Hepatocyte (in vitro differentiated cells): Measurements from ENCODE around the gene ZDHHC4. TPM values are rescaled to one million over a fixed set of nuclear protein-coding genes. Genes with fewer than 3 reads are reported as not detected.
"Not testable (repeated sequence)": the region's sequence is repeated elsewhere in the genome, so short reads cannot be mapped to it uniquely, and the experiment has no call there.

Experiments used
- DNase-seq: peaks from one replicate; pipeline ENCODE4 v3.0.0-alpha.2; 2016; ENCODE audit warnings: low spot score
- H2AFZ ChIP-seq: fragments of 200-600 bp; sonication (generic); 2 replicates; pipeline ENCODE4 v1.6.0; 2016; ENCODE audit warnings: antibody characterized with exemption, mild to moderate bottlenecking
- H3K27ac ChIP-seq: fragments of 200-600 bp; sonication (generic); 2 replicates; pipeline ENCODE4 v1.5.1; 2016; ENCODE audit warnings: mild to moderate bottlenecking
- H3K27me3 ChIP-seq: fragments of 200-600 bp; sonication (generic); 2 replicates; pipeline ENCODE4 v1.6.1; 2016
- H3K36me3 ChIP-seq: fragments of 200-600 bp; sonication (generic); replicated peaks from 2 replicates; pipeline ENCODE4 v1.5.1; 2016; ENCODE audit warnings: low read depth; ENCODE audit not compliant: insufficient read depth
- H3K4me1 ChIP-seq: fragments of 200-600 bp; sonication (generic); 2 replicates; pipeline ENCODE4 v1.5.1; 2016; ENCODE audit warnings: mild to moderate bottlenecking, moderate library complexity; ENCODE audit not compliant: insufficient read depth
- H3K4me2 ChIP-seq: fragments of 200-600 bp; sonication (generic); 2 replicates; pipeline ENCODE4 v1.6.0; 2016
- H3K4me3 ChIP-seq: fragments of 200-600 bp; sonication (generic); 2 replicates; pipeline ENCODE4 v1.5.1; 2016; ENCODE audit warnings: mild to moderate bottlenecking
- H3K79me2 ChIP-seq: fragments of 200-600 bp; sonication (generic); 2 replicates; pipeline ENCODE4 v1.6.0; 2017; ENCODE audit warnings: mild to moderate bottlenecking
- H3K9me2 ChIP-seq: fragments of 200-600 bp; sonication (generic); replicated peaks from 2 replicates; pipeline ENCODE4 v1.6.0; 2017; ENCODE audit warnings: mild to moderate bottlenecking; ENCODE audit not compliant: insufficient read depth
- H3K9me3 ChIP-seq: fragments of 200-600 bp; sonication (generic); 2 replicates; pipeline ENCODE4 v1.5.1; 2016; ENCODE audit warnings: low read depth, mild to moderate bottlenecking
- H4K20me1 ChIP-seq: fragments of 200-600 bp; sonication (generic); 2 replicates; pipeline ENCODE4 v1.6.0; 2016; ENCODE audit warnings: mild to moderate bottlenecking; ENCODE audit not compliant: insufficient read depth, poor library complexity, severe bottlenecking
- EZH2 ChIP-seq: fragments of 200-600 bp; sonication (generic); IDR thresholded peaks from 2 replicates; pipeline ENCODE4 v1.6.1; 2016; ENCODE audit warnings: antibody characterized with exemption, mild to moderate bottlenecking, borderline replicate concordance
- EZH2phosphoT487 ChIP-seq: fragments of 200-600 bp; sonication (generic); IDR thresholded peaks from one replicate; pipeline ENCODE4 v1.6.1; 2018; ENCODE audit warnings: antibody characterized with exemption, mild to moderate bottlenecking, low read depth, moderate library complexity; ENCODE audit not compliant: unreplicated experiment, severe bottlenecking
- WGBS: methylation state at CpG from one replicate; pipeline ENCODE4 v1.1.6; 2016; ENCODE audit warnings: low lambda C conversion rate; ENCODE audit errors: missing lambda C conversion rate; 5-methylcytosine and 5-hydroxymethylcytosine counted together
- polyA plus RNA-seq: library from polyadenylated mRNA; unstranded; fragments of >200 nt; fragmentation: Nextera tagmentation; extraction: Ambion mirVana; gene quantifications from 2 replicates; pipeline ENCODE4 v1.2.1, GENCODE V29; 2016
- total RNA-seq: library from RNA; depleted of rRNA; stranded (reverse); fragments of >200 nt; gene quantifications from 2 replicates; pipeline ENCODE4 v1.2.3, GENCODE V29; 2014
- TF ChIP-seq, protein P1 (sequence below): fragments of 200-600 bp; sonication (generic); IDR thresholded peaks from 2 replicates; pipeline ENCODE4 v1.5.1; 2016; ENCODE audit warnings: antibody characterized with exemption, mild to moderate bottlenecking; ENCODE audit not compliant: poor library complexity

Gene ZDHHC4
- total and polyA plus RNA-seq, 2 experiments from 2014 or later, result 60.4 to 109 TPM

DNA sequence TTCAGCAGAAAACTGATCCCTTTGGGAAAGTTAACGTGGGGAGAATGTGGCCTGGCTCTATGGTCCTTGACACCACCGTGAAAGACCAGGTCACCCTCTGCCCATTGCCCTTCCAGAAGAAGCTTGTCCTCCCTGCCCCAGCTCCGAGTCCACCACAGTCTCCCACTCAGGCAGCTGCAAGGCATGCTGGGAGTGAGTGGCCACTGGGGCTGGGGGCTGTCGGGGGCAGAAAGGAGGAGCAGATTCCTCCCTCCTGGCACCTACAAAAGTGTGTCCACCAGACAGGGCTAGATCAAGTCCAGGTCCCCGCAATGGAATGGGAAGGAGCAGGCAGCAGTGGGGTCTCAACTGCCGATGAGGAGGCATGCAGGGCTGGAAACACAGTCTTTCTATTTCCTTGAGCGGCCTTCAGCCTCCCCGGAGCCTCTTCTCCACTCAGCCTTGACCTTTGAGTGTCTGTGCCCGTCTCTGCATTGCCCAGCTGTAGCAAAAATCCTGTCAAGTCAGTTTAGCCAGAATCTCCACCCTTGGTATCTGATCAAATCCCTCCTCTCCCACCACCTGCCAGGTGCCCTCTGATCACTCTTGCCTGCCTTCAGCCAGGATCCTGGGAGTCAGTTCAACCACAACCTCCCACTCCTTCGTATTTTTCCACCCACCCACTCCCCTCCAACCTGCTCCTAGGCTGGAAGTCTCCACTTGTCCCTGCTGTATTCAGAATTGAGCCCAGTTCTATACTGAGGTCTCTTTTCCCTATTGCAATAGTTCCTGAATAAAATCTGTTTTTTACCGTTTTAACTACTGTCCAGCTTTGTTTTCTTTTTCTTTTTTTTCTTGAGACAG, 53.0 kb downstream of the ZDHHC4 start:
- no peaks in the 10 kb centered on the region for H3K9me3 ChIP-seq
- no peak for DNase-seq
- no peaks in the 10 kb centered on the region for H4K20me1 ChIP-seq
- H3K27ac ChIP-seq, result no peak overlapping the region
- no peak overlapping the region for H3K4me3 ChIP-seq
- H3K4me2 ChIP-seq, result no peak overlapping the region
- H3K9me2 ChIP-seq, result no peaks in the 10 kb centered on the region
- no peaks in the 10 kb centered on the region for H3K79me2 ChIP-seq
- TF ChIP-seq EZH2phosphoT487 (no peak), EZH2 (no peak)
- TF ChIP-seq, protein P1, sequence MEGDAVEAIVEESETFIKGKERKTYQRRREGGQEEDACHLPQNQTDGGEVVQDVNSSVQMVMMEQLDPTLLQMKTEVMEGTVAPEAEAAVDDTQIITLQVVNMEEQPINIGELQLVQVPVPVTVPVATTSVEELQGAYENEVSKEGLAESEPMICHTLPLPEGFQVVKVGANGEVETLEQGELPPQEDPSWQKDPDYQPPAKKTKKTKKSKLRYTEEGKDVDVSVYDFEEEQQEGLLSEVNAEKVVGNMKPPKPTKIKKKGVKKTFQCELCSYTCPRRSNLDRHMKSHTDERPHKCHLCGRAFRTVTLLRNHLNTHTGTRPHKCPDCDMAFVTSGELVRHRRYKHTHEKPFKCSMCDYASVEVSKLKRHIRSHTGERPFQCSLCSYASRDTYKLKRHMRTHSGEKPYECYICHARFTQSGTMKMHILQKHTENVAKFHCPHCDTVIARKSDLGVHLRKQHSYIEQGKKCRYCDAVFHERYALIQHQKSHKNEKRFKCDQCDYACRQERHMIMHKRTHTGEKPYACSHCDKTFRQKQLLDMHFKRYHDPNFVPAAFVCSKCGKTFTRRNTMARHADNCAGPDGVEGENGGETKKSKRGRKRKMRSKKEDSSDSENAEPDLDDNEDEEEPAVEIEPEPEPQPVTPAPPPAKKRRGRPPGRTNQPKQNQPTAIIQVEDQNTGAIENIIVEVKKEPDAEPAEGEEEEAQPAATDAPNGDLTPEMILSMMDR, result no peak
- H3K4me1 ChIP-seq, result no peaks in the 10 kb centered on the region
- WGBS, result 80% methylated on average over 10 of the region's 11 CpGs
- no peak overlapping the region for H2AFZ ChIP-seq
- H3K36me3 ChIP-seq, result no peaks in the 10 kb centered on the region
- no peaks in the 10 kb centered on the region for H3K27me3 ChIP-seq

DNA sequence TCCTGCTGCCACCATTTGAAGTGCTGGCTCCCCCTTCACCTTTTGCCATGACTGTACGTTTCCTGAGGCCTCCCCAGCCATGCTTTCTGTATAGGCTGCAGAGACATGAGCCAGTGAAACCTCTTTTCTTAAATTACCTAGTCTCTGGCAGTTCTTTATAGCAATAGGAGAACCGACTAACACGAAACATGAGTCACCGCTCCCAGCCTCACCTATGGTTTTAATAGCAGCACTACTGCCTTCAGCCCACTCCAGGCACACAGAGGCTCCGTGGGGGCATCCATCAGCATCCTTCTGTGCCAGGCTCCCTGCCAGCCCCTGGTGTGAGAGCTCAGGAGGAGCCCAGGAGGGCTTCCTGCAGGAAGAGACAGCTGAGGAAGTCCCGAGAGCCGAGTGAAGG, 54.4 kb downstream of the ZDHHC4 start:
- no peak for TF ChIP-seq EZH2
- TF ChIP-seq, protein P1, result no peak
- TF ChIP-seq EZH2phosphoT487, result no peak
- DNase-seq, result no peak
- Histone ChIP-seq H3K27ac (no peak overlapping the region), H3K4me1 (no peaks in the 10 kb centered on the region), H3K79me2 (peaks cover 3% of the 10 kb centered on the region), H3K4me2 (no peak overlapping the region), H3K9me2 (no peaks in the 10 kb centered on the region), H3K36me3 (no peaks in the 10 kb centered on the region), H3K27me3 (no peaks in the 10 kb centered on the region), H3K9me3 (no peaks in the 10 kb centered on the region), H3K4me3 (no peak overlapping the region), H4K20me1 (no peaks in the 10 kb centered on the region), H2AFZ (no peak overlapping the region)
- WGBS, result 71% methylated on average over 7 of the region's 7 CpGs

DNA sequence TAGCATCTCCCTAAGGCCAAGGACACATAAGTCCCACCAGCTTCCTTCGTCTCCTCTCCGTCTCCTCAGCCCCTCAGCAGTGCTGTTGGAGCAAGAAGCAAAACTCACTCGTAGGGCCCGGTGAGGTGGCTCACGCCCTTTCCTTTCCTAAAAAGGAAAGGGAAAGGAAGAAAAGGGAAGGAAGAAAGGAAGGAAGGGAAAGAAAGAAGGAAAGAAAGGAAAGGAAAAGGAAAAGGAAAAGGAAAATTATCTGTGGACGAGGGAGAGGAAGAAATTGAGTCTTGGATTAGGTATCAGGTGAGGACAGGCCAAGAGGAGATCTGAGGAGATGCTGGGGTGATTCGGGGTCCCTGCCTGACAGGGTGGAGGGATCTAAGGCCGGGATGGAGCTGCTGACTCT, 56.8 kb downstream of the ZDHHC4 start:
- no peak overlapping the region for H3K27ac ChIP-seq
- no peaks in the 10 kb centered on the region for H3K9me3 ChIP-seq
- DNase-seq, result no peak

DNA sequence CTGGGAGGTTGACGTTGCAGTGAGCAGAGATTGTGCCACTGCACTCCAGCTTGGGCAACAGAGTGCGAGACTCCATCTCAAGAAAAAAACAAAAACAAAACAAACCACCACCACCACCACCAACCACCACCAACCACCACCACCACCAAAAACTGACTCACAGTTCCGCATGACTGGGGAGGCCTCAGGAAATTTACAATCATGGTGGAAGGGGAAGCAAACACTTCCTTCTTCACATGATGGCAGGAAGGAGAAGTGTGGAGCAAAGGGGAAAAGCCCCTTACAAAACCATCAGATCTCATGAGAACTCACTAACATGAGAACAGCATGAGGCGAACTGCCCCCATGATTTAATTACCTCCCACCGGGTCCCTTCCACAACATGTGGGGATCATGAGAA, 57.7 kb downstream of the ZDHHC4 start:
- not testable (repeated sequence) for H4K20me1 ChIP-seq, H3K4me2 ChIP-seq, H3K36me3 ChIP-seq, H3K27me3 ChIP-seq, H2AFZ ChIP-seq, H3K4me3 ChIP-seq, H3K9me2 ChIP-seq, DNase-seq, H3K9me3 ChIP-seq, H3K4me1 ChIP-seq, H3K27ac ChIP-seq
- H3K79me2 ChIP-seq, result peaks cover 32% of the 10 kb centered on the region
- 99% methylated on average over 5 of the region's 5 CpGs for WGBS

More for the DNA sequence above, 56.8 kb downstream of the ZDHHC4 start:
- Histone ChIP-seq H3K79me2 (peaks cover 22% of the 10 kb centered on the region), H3K4me3 (no peak overlapping the region), H3K27me3 (no peaks in the 10 kb centered on the region), H3K9me2 (no peaks in the 10 kb centered on the region), H4K20me1 (peaks cover 3% of the 10 kb centered on the region), H3K4me1 (peaks cover 7% of the 10 kb centered on the region), H3K4me2 (no peak overlapping the region), H2AFZ (no peak overlapping the region), H3K36me3 (no peaks in the 10 kb centered on the region)
- WGBS, result 88% methylated on average over 8 of the region's 8 CpGs
- no peak for TF ChIP-seq EZH2phosphoT487
- TF ChIP-seq EZH2, result no peak
- TF ChIP-seq, protein P1, result no peak
